GM21447 (cell line): Measurements from ENCODE around the gene LPP.

Experiments used
- ATAC-seq: cut with Tn5 transposase; IDR thresholded peaks from one replicate; pipeline ENCODE4 v1.9.1; 2021; ENCODE audit not compliant: unreplicated experiment

The LPP gene

DNA sequence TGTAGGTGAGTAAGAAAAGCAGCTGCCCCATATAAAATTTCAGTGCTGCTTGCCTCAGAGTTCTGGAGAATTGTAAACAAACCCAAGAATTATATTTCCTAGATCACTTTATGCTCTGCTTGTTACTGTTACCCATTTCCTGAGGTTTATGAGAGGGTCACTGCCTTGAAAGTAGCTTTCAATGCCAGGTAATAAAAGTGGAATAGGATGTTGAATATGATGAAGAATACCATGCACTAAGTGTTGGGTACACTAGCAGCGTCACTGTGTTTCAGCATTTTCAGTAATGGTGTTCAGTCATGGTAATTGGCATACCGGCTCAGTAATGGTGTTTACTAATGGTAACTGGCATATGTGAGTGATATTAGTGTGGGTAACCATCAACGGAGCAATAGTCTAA lies 568.0 kb downstream of the LPP start:
- ATAC-seq = no peak

DNA sequence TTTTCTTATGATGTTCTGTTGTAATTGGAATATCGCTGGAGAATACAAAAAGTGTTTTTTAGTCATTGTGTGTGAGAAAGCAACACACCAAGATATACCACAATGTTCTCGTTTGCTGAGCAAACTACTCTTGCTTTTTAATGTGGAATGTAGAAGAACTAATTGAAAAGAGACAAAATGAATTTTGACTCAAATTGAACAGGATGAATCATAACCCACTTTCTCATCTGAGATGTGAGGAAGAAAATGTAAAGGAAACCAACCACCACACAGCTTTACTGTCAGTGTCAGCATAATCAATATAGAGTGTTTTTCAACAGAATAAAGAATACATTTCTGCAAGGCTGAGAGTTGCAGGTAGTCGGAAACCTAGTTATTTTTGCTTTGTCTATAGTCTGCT lies 569.0 kb downstream of the LPP start:
- no peak for ATAC-seq

- ATAC-seq = no peak
Measured at GRCh38 chr3:188727052-188727451, 573.1 kb downstream of the LPP start.

- no peak for ATAC-seq
Measured at GRCh38 chr3:188728371-188728896, 574.5 kb downstream of the LPP start.

DNA sequence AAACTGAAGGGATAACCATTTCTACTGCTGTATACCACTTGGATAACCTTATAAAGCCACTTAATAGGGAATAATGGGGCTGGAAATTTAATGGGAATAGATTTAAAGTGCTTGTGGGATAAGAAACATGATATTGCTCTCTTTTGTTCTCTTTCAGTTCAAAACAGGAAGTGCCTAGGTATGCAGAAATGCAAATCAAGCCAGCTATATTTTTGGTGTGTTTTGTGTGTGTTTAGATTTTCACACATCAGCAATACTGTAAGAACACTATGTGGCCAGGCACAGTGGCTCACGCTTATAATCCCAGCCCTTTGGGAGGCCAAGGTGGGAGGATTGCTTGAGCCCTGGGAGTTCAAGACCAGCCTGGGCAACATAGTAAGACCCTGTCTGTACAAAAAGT lies 575.5 kb downstream of the LPP start:
- no peak for ATAC-seq

GRCh38 chr3:188734395-188734794 lies 580.4 kb downstream of the LPP start:
- no peak for ATAC-seq

DNA sequence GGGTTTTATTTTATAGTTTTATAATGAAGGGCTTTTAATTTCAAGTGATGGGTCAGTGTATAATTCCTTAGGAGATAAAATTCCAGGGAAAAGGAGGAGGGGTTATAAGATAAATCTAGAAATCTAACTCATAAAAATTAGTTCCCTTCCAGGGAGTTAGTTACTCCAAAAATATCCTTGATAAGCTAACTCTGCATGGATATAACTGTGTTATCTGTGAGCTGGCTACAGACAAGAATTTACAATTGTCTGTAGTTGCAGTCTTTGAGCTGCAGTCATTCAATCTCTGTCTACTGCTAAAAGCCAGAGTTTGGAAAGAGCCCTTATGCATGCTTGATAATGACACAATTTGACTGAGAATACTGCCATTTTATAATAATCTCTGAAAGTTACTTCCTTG lies 585.6 kb downstream of the LPP start:
- no peak for ATAC-seq

- no peak for ATAC-seq
Measured at GRCh38 chr3:188740010-188740409, 586.1 kb downstream of the LPP start.

GRCh38 chr3:188742755-188743550 lies 589.0 kb downstream of the LPP start:
- ATAC-seq = no peak

DNA sequence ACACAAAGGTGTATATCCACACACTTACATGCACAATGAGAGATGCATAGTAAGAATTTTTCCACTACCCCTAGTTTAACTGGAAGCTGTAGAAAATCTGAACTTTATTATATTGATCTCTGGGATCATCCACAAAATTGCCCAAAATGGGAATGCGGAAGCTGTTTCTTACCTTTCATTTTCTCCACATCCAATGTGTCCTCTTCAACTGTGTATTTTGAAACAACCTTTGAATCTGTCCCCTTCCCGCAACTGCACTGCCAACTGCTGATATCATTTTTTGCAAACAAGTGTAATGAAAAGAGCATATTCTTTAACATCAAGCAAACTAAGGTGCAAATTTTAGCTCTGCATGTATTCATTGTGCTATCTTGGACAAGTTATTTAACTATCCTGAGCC lies 590.2 kb downstream of the LPP start:
- ATAC-seq = no peak

DNA sequence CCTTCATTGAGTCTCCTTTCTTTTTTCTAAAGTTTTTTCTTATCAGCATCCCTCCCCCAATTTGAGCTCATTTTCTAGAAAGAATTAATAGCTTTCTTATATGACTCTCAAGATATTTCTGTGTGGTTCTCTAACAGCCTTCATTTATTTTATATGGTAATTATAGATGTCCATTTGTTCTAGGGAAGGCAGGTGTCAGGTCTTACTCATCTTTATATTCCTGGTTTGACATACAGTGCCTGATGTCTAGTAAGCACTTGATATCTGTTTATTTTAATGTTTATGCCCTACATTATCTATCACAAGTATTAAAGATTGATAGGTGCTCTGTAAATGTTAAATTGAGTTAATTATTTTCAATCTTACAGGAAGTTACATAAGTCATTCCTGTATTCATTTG lies 591.1 kb downstream of the LPP start:
- no peak for ATAC-seq

DNA sequence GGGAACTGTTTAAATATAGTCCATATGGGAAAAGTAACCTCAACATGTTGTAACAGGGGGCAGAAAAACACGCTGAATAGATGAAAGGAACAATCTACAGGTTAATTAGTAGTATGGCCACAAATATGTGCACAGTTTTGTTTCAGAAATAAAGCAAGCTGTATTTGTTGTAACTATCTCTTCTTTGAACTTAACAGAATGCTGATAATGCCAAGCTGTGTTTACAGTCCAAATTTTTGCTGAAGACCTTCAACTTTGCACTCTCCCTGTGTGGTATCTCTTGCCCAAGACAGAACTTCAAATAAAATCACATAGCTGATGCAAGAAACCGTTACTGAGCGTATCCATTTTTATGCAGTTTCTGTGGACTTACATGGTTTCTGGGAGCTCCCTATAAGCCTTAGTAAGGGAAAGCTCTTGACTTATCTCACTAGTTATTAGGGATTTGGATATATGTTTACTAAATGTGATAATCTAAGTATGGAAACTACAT lies 592.4 kb downstream of the LPP start:
- ATAC-seq = no peak

- no peak for ATAC-seq
Measured at GRCh38 chr3:188747489-188747888, 593.5 kb downstream of the LPP start.

DNA sequence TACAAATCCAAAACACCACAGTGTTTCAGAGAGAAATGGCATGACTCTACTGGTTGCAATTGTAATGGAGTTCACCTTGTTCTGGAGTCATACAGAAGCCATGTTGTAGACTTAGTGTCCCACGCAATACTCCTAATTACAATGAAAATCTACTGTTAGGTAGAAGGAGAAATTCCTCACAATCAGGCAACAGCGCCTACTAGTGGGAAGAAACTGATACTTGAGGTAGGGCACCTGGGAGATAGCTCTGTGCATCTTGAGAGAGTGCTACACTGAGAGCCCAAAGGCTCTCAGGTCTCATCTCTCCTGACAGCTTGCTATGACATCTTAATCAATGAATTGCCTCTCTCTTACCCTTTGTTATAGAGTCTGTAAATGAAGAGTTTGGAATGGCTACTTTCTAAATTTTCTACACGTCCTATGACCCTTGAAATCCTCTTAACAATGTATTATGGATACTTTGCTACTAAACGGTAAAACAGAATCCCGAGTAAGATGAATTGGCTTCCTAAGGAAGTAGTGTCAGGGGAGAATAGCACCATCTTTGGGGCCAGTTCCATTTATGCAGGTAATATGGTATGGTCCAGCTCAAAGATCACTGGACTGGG lies 595.2 kb downstream of the LPP start:
- ATAC-seq = no peak

- ATAC-seq = no peak
Measured at GRCh38 chr3:188749830-188750229, 595.9 kb downstream of the LPP start.

DNA sequence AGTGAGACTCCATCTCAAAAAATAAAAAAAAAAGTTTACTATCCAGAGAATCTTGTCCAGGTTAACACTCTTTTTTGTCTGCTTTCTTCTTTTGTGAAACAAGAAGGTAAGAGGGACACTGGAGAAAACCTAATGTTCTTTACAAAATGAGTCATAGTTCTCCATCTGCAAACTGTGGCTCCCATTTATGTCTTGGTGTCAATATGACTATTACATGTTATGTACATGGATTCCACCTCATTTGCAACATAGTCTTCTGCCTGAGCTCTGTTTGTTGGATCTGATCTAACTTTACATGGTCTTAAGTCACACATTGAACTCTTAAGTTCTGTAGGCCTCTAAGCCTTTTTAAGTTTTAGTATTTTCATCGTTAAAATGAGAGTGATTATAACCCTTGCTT lies 596.7 kb downstream of the LPP start:
- ATAC-seq = no peak

DNA sequence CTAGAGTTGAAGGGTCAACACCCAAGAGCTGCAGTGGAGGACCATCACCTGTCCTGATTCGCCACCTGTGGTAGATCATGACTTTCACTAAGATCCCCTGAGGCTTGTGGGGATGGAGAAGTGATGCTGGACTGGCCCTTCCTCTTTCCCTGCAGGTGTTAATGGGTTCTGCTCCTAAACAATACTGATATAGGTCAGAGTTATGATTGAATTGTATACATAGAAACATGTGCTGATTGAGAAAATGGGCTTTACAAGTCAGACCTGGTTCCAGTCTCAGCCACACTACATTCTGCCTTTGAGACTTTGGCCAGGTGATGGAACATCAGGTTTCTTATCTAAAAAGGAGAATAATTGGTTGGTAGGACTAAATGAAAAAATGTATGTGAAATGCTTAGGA lies 598.9 kb downstream of the LPP start:
- peak; percentile 32 for ATAC-seq

- ATAC-seq = no peak
Measured at GRCh38 chr3:188754267-188754666, 600.3 kb downstream of the LPP start.

DNA sequence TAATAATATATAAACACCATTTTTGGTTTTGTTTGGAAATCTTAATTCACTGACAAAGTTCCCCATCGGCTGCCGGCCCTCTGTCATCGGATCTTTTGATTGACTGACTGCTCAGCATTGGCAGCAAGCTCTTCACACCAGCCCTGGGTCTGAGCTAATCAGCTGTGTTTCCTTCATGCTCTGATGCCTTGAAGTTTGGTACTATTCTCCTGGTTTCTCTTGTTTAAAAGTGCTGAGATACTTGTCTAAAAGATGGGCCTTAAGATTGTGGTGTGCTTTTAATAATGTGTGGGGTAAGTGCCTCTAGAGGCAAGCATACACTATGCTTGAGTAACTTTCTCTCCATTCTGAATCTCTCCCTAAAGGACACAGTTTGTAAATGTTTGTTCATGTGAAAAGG lies 602.3 kb downstream of the LPP start:
- no peak for ATAC-seq

GRCh38 chr3:188759336-188760005 lies 605.5 kb downstream of the LPP start:
- ATAC-seq = no peak

DNA sequence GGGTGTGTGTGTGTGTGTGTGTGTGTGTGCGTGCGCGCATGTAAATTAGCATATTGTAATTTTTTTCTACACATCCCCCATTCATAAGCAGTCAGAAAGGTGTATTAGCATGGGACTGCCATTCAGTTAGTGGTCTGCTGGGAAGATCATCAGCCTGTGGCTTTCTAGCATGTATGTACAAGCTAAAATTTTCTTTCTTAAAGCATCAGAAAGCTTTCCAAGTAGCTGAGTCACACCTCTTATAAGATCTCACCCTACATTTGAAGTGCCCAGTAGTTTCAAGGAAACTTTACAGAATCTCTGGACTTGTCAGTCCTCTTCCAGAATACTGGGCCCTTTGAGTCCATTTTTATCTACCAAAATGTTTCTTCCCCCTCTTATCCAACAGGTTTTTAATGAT lies 606.5 kb downstream of the LPP start:
- ATAC-seq = no peak

DNA sequence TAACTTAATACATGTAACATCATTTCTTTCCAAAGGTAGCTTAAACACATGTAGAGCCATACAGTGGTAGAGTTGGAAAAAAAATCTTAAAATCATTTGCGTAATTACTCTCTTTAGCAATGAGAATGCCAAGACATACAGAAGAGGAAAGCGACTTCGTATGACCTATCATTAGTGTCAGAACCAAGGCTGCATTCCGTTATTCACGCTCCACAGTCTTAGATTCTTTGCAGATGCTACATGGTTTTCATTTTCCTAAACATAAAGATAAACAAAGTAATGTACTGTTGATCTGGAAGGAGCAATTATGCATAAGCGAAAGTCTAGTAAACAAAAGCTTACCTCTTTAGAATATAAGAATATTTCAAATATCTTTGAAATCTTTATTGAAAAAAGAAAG lies 607.5 kb downstream of the LPP start:
- no peak for ATAC-seq
